Measurements from ENCODE around the gene SLC46A1.

SLC46A1 gene

GRCh38 chr17:28366605-28367004 is 39.4 kb downstream of the SLC46A1 start:
- H4K20me1 ChIP-seq (ENCODE audit: insufficient read depth, low read length): peaks cover 5% of the 10 kb centered on the region
- TF ChIP-seq, protein P1, sequence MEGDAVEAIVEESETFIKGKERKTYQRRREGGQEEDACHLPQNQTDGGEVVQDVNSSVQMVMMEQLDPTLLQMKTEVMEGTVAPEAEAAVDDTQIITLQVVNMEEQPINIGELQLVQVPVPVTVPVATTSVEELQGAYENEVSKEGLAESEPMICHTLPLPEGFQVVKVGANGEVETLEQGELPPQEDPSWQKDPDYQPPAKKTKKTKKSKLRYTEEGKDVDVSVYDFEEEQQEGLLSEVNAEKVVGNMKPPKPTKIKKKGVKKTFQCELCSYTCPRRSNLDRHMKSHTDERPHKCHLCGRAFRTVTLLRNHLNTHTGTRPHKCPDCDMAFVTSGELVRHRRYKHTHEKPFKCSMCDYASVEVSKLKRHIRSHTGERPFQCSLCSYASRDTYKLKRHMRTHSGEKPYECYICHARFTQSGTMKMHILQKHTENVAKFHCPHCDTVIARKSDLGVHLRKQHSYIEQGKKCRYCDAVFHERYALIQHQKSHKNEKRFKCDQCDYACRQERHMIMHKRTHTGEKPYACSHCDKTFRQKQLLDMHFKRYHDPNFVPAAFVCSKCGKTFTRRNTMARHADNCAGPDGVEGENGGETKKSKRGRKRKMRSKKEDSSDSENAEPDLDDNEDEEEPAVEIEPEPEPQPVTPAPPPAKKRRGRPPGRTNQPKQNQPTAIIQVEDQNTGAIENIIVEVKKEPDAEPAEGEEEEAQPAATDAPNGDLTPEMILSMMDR (IDR thresholded peaks at IDR 0.05; ENCODE audit: borderline replicate concordance, extremely low read depth, low read length, poor library complexity, severe bottlenecking): no peak
- no peak for TF ChIP-seq EZH2 (IDR thresholded peaks at IDR 0.05; ENCODE audit: borderline replicate concordance, low read depth, low read length, severe bottlenecking)
- DNase-seq (no peak), ATAC-seq (ENCODE audit: insufficient read depth, low read depth) (no peak)
- no peaks in the 10 kb centered on the region for H3K9me3 ChIP-seq (ENCODE audit: insufficient read depth, low read length, severe bottlenecking)
- no peaks in the 10 kb centered on the region for H3K27me3 ChIP-seq (ENCODE audit: insufficient read depth, low read length, poor library complexity)
- H3K79me2 ChIP-seq (ENCODE audit: insufficient read depth, low read length): no peaks in the 10 kb centered on the region
- peaks cover under 1% of the 10 kb centered on the region; the same call in 1 of the 2 replicates for H3K4me1 ChIP-seq (ENCODE audit: insufficient read depth, low read length)
- H2AFZ ChIP-seq (ENCODE audit: low read depth, low read length): no peak overlapping the region
- no peak overlapping the region for H3K4me2 ChIP-seq (ENCODE audit: insufficient read depth, low read length)
- no peak overlapping the region for H3K9ac ChIP-seq (ENCODE audit: low read depth, low read length)
- H3K36me3 ChIP-seq (ENCODE audit: insufficient read depth, low read length): peaks cover 14% of the 10 kb centered on the region
- H3K4me3 ChIP-seq (ENCODE audit: low read depth in 1 of 2, low read length in 2 of 2): no peak overlapping the region
- no peak overlapping the region for H3K27ac ChIP-seq (ENCODE audit: low read length)

- ATAC-seq (ENCODE audit: insufficient read depth, low read depth) (no peak), DNase-seq (no peak)
- Histone ChIP-seq H2AFZ (ENCODE audit: low read depth, low read length) (no peak overlapping the region), H3K4me1 (ENCODE audit: insufficient read depth, low read length) (no peaks in the 10 kb centered on the region), H3K4me3 (ENCODE audit: low read depth in 1 of 2, low read length in 2 of 2) (no peak overlapping the region), H3K36me3 (ENCODE audit: insufficient read depth, low read length) (peaks cover 25% of the 10 kb centered on the region), H3K9ac (ENCODE audit: low read depth, low read length) (no peak overlapping the region), H3K79me2 (ENCODE audit: insufficient read depth, low read length) (no peaks in the 10 kb centered on the region), H3K27ac (ENCODE audit: low read length) (no peak overlapping the region), H3K4me2 (ENCODE audit: insufficient read depth, low read length) (no peak overlapping the region), H4K20me1 (ENCODE audit: insufficient read depth, low read length) (peaks cover 4% of the 10 kb centered on the region), H3K27me3 (ENCODE audit: insufficient read depth, low read length, poor library complexity) (no peaks in the 10 kb centered on the region), H3K9me3 (ENCODE audit: insufficient read depth, low read length, severe bottlenecking) (no peaks in the 10 kb centered on the region)
- TF ChIP-seq, protein P1 (IDR thresholded peaks at IDR 0.05; ENCODE audit: borderline replicate concordance, extremely low read depth, low read length, poor library complexity, severe bottlenecking): no peak
- no peak for TF ChIP-seq EZH2 (IDR thresholded peaks at IDR 0.05; ENCODE audit: borderline replicate concordance, low read depth, low read length, severe bottlenecking)
Measured at GRCh38 chr17:28365487-28365886, 40.5 kb downstream of the SLC46A1 start.

GRCh38 chr17:28364665-28365363 is 41.2 kb downstream of the SLC46A1 start, which contains the start of gene SEBOX:
TSS of gene SEBOX (minus strand) at chr17:28365199. CDS start at chr17:28365151, 48 bp downstream.
- Histone ChIP-seq H3K4me3 (ENCODE audit: low read depth in 1 of 2, low read length in 2 of 2) (no peak within 1 kb of the TSS), H3K4me1 (ENCODE audit: insufficient read depth, low read length) (no peaks in the 10 kb centered on the region), H4K20me1 (ENCODE audit: insufficient read depth, low read length) (peaks cover 4% of the 10 kb centered on the region; the same call in 1 of the 2 replicates), H3K27ac (ENCODE audit: low read length) (no peak within 1 kb of the TSS), H3K4me2 (ENCODE audit: insufficient read depth, low read length) (no peak within 1 kb of the TSS), H3K27me3 (ENCODE audit: insufficient read depth, low read length, poor library complexity) (no peaks in the 10 kb centered on the region), H3K9ac (ENCODE audit: low read depth, low read length) (no peak within 1 kb of the TSS), H3K79me2 (ENCODE audit: insufficient read depth, low read length) (no peaks in the 10 kb centered on the region), H2AFZ (ENCODE audit: low read depth, low read length) (no peak within 1 kb of the TSS), H3K36me3 (ENCODE audit: insufficient read depth, low read length) (peaks cover 31% of the 10 kb centered on the region), H3K9me3 (ENCODE audit: insufficient read depth, low read length, severe bottlenecking) (no peaks in the 10 kb centered on the region)
- TF ChIP-seq, protein P1 (IDR thresholded peaks at IDR 0.05; ENCODE audit: borderline replicate concordance, extremely low read depth, low read length, poor library complexity, severe bottlenecking): no peak
- TF ChIP-seq EZH2 (IDR thresholded peaks at IDR 0.05; ENCODE audit: borderline replicate concordance, low read depth, low read length, severe bottlenecking): no peak
- no peak for ATAC-seq (ENCODE audit: insufficient read depth, low read depth)
- no peak for DNase-seq
